Hepatocyte (in vitro differentiated cells): ENCODE data around the gene CLTCL1. TPM values are rescaled to one million over a fixed set of nuclear protein-coding genes. Genes with fewer than 3 reads are reported as not detected.

Source experiments
- DNase-seq: peaks from one replicate; pipeline ENCODE4 v3.0.0-alpha.2; 2016; ENCODE audit warnings: low spot score
- H2AFZ ChIP-seq: fragments of 200-600 bp; sonication (generic); 2 replicates; pipeline ENCODE4 v1.6.0; 2016; ENCODE audit warnings: antibody characterized with exemption, mild to moderate bottlenecking
- H3K27ac ChIP-seq: fragments of 200-600 bp; sonication (generic); 2 replicates; pipeline ENCODE4 v1.5.1; 2016; ENCODE audit warnings: mild to moderate bottlenecking
- H3K27me3 ChIP-seq: fragments of 200-600 bp; sonication (generic); 2 replicates; pipeline ENCODE4 v1.6.1; 2016
- H3K36me3 ChIP-seq: fragments of 200-600 bp; sonication (generic); replicated peaks from 2 replicates; pipeline ENCODE4 v1.5.1; 2016; ENCODE audit warnings: low read depth; ENCODE audit not compliant: insufficient read depth
- H3K4me1 ChIP-seq: fragments of 200-600 bp; sonication (generic); 2 replicates; pipeline ENCODE4 v1.5.1; 2016; ENCODE audit warnings: mild to moderate bottlenecking, moderate library complexity; ENCODE audit not compliant: insufficient read depth
- H3K4me2 ChIP-seq: fragments of 200-600 bp; sonication (generic); 2 replicates; pipeline ENCODE4 v1.6.0; 2016
- H3K4me3 ChIP-seq: fragments of 200-600 bp; sonication (generic); 2 replicates; pipeline ENCODE4 v1.5.1; 2016; ENCODE audit warnings: mild to moderate bottlenecking
- H3K79me2 ChIP-seq: fragments of 200-600 bp; sonication (generic); 2 replicates; pipeline ENCODE4 v1.6.0; 2017; ENCODE audit warnings: mild to moderate bottlenecking
- H3K9me2 ChIP-seq: fragments of 200-600 bp; sonication (generic); replicated peaks from 2 replicates; pipeline ENCODE4 v1.6.0; 2017; ENCODE audit warnings: mild to moderate bottlenecking; ENCODE audit not compliant: insufficient read depth
- H3K9me3 ChIP-seq: fragments of 200-600 bp; sonication (generic); 2 replicates; pipeline ENCODE4 v1.5.1; 2016; ENCODE audit warnings: low read depth, mild to moderate bottlenecking
- H4K20me1 ChIP-seq: fragments of 200-600 bp; sonication (generic); 2 replicates; pipeline ENCODE4 v1.6.0; 2016; ENCODE audit warnings: mild to moderate bottlenecking; ENCODE audit not compliant: insufficient read depth, poor library complexity, severe bottlenecking
- EZH2 ChIP-seq: fragments of 200-600 bp; sonication (generic); IDR thresholded peaks from 2 replicates; pipeline ENCODE4 v1.6.1; 2016; ENCODE audit warnings: antibody characterized with exemption, mild to moderate bottlenecking, borderline replicate concordance
- EZH2phosphoT487 ChIP-seq: fragments of 200-600 bp; sonication (generic); IDR thresholded peaks from one replicate; pipeline ENCODE4 v1.6.1; 2018; ENCODE audit warnings: antibody characterized with exemption, mild to moderate bottlenecking, low read depth, moderate library complexity; ENCODE audit not compliant: unreplicated experiment, severe bottlenecking
- WGBS: methylation state at CpG from one replicate; pipeline ENCODE4 v1.1.6; 2016; ENCODE audit warnings: low lambda C conversion rate; ENCODE audit errors: missing lambda C conversion rate; 5-methylcytosine and 5-hydroxymethylcytosine counted together
- polyA plus RNA-seq: library from polyadenylated mRNA; unstranded; fragments of >200 nt; fragmentation: Nextera tagmentation; extraction: Ambion mirVana; gene quantifications from 2 replicates; pipeline ENCODE4 v1.2.1, GENCODE V29; 2016
- total RNA-seq: library from RNA; depleted of rRNA; stranded (reverse); fragments of >200 nt; gene quantifications from 2 replicates; pipeline ENCODE4 v1.2.3, GENCODE V29; 2014
- TF ChIP-seq, protein P1 (sequence below): fragments of 200-600 bp; sonication (generic); IDR thresholded peaks from 2 replicates; pipeline ENCODE4 v1.5.1; 2016; ENCODE audit warnings: antibody characterized with exemption, mild to moderate bottlenecking; ENCODE audit not compliant: poor library complexity

Gene CLTCL1
- total and polyA plus RNA-seq, 2 experiments from 2014 or later, result 2.2 to 3.7 TPM

DNA sequence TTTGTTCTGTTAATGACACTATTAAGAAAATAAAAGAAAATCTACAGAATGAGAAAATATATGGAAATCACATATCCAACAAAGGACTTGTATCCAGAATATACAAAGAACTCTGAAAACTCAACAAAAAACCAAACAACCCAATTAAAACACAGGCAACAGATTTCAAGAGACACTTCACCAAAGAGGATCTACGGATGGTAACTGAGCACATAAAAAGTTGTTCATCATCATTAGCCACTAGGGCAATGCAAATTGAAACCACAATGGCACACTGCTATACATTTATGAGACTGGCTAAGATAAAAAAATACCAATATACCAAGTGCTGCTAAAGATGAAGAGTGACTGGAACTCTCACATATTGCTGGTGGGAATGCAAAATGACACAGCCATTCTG is 78.5 kb downstream of the CLTCL1 start:
- H3K4me1 ChIP-seq, result no peaks in the 10 kb centered on the region
- H3K36me3 ChIP-seq, result no peaks in the 10 kb centered on the region
- 96% methylated on average over 1 of the region's 1 CpG for WGBS
- no peak for TF ChIP-seq EZH2
- TF ChIP-seq, protein P1, sequence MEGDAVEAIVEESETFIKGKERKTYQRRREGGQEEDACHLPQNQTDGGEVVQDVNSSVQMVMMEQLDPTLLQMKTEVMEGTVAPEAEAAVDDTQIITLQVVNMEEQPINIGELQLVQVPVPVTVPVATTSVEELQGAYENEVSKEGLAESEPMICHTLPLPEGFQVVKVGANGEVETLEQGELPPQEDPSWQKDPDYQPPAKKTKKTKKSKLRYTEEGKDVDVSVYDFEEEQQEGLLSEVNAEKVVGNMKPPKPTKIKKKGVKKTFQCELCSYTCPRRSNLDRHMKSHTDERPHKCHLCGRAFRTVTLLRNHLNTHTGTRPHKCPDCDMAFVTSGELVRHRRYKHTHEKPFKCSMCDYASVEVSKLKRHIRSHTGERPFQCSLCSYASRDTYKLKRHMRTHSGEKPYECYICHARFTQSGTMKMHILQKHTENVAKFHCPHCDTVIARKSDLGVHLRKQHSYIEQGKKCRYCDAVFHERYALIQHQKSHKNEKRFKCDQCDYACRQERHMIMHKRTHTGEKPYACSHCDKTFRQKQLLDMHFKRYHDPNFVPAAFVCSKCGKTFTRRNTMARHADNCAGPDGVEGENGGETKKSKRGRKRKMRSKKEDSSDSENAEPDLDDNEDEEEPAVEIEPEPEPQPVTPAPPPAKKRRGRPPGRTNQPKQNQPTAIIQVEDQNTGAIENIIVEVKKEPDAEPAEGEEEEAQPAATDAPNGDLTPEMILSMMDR, result no peak
- TF ChIP-seq EZH2phosphoT487, result no peak
- H3K27ac ChIP-seq, result no peak overlapping the region
- DNase-seq, result no peak
- H3K79me2 ChIP-seq, result no peaks in the 10 kb centered on the region
- no peaks in the 10 kb centered on the region for H3K9me3 ChIP-seq
- no peaks in the 10 kb centered on the region for H3K27me3 ChIP-seq
- no peaks in the 10 kb centered on the region for H3K9me2 ChIP-seq
- no peak overlapping the region for H3K4me3 ChIP-seq
- H4K20me1 ChIP-seq, result no peaks in the 10 kb centered on the region
- no peak overlapping the region for H3K4me2 ChIP-seq
- no peak overlapping the region for H2AFZ ChIP-seq

DNA sequence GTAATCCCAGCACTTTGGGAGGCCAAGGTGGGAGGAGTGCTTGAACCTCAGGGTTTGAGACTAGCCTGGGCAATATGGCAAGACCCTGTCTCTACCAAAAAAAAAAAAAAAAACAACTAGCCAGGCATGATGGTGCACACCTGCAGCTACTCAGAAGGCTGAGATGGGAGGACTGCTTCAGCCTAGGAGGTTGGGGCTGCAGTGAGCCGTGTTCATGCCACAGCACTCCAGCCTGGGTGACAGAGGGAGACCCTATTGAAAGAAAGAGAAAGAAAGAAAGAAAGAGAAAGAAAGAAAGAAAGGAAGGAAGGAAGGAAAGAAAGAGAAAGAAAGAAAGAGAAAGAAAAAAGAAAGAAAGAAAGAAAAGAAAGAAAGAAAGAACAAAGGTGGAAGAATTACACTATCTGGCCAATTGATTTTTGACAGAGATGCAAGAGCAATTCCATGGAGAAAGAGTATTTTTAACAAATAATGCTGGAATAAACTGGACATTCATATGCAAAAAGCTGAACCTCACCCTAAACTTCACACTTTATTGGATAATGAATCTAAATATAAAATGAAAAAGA is 79.1 kb downstream of the CLTCL1 start:
- no peak for DNase-seq
- no peak overlapping the region for H3K27ac ChIP-seq
- no peak overlapping the region for H3K4me2 ChIP-seq
- TF ChIP-seq, protein P1, result no peak
- no peak for TF ChIP-seq EZH2
- H3K27me3 ChIP-seq, result no peaks in the 10 kb centered on the region
- H3K79me2 ChIP-seq, result no peaks in the 10 kb centered on the region
- H4K20me1 ChIP-seq, result no peaks in the 10 kb centered on the region
- no peak overlapping the region for H3K4me3 ChIP-seq
- 86% methylated on average over 1 of the region's 1 CpG for WGBS
- H3K4me1 ChIP-seq, result no peaks in the 10 kb centered on the region
- H3K9me3 ChIP-seq, result no peaks in the 10 kb centered on the region
- no peaks in the 10 kb centered on the region for H3K36me3 ChIP-seq
- no peaks in the 10 kb centered on the region for H3K9me2 ChIP-seq
- no peak overlapping the region for H2AFZ ChIP-seq

DNA sequence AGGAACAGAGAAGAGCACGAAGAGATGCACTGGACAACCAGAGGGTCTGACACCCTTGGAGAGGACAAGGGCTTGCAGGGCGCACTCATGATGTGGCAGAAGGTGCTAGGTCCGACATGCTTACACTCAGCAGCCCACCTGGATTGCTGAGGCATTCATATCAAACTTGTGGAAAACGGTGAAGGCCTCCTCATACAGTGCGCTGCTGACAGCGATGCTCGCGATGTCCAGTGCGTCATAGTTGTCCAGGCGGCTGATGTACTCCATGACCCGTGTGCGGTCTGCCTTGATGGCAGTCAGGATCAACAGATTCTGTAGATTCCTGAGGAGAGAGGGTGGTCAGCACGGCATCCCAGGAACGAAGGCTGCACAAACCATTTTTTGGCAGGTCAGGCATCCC is 81.3 kb downstream of the CLTCL1 start:
- H3K4me2 ChIP-seq, result no peak overlapping the region
- no peaks in the 10 kb centered on the region for H3K79me2 ChIP-seq
- H3K27ac ChIP-seq, result no peak overlapping the region
- WGBS, result 95% methylated on average over 14 of the region's 14 CpGs
- no peaks in the 10 kb centered on the region for H3K9me2 ChIP-seq
- no peaks in the 10 kb centered on the region for H3K4me1 ChIP-seq
- H2AFZ ChIP-seq, result no peak overlapping the region
- TF ChIP-seq EZH2phosphoT487 (no peak), EZH2 (no peak)
- TF ChIP-seq, protein P1, result no peak
- H3K36me3 ChIP-seq, result no peaks in the 10 kb centered on the region
- no peak overlapping the region for H3K4me3 ChIP-seq
- H3K9me3 ChIP-seq, result no peaks in the 10 kb centered on the region
- no peaks in the 10 kb centered on the region for H4K20me1 ChIP-seq
- H3K27me3 ChIP-seq, result no peaks in the 10 kb centered on the region
- no peak for DNase-seq

DNA sequence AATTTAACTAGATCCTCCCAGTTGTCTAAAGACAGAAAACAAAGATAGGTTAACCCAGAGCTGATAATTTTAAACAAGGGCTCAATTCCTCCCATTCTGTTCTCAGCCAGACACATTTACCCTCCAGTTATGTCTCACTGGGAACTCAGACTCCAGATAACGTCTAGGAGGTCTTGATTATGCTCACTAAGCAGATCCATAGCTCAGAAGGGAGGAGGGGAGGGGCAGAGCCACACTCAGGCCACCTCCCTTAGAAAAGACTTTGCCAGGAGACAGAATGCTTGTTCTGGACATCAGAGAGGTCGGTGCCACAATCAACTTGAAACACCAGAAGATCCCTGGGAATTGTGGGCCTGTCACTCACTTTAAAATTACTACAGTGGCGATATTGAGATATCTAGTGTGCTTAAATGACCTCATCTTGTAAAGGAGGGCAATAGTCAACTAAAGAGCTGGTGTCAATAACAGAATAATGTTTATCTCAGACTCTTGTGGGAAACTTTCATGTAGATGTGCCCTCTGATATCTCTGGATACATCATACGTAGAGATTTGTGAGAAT is 83.2 kb downstream of the CLTCL1 start:
- WGBS, result 75% methylated on average over 4 of the region's 4 CpGs

More for the DNA sequence above, 83.2 kb downstream of the CLTCL1 start:
- Histone ChIP-seq H3K9me3 (no peaks in the 10 kb centered on the region), H3K27ac (no peak overlapping the region), H2AFZ (no peak overlapping the region), H3K4me3 (no peak overlapping the region), H3K4me1 (no peaks in the 10 kb centered on the region), H3K27me3 (no peaks in the 10 kb centered on the region), H3K9me2 (no peaks in the 10 kb centered on the region), H4K20me1 (no peaks in the 10 kb centered on the region), H3K36me3 (no peaks in the 10 kb centered on the region), H3K79me2 (no peaks in the 10 kb centered on the region), H3K4me2 (no peak overlapping the region)
- TF ChIP-seq, protein P1, result no peak
- TF ChIP-seq EZH2phosphoT487 (no peak), EZH2 (no peak)
- DNase-seq, result no peak
